Measurements from ENCODE around the gene OSBP. TPM values are rescaled to one million over a fixed set of nuclear protein-coding genes. Genes with fewer than 3 reads are reported as not detected.

OSBP gene
- total and polyA plus RNA-seq, 2 experiments from 2014 or later: 10.7 to 26.4 TPM

DNA sequence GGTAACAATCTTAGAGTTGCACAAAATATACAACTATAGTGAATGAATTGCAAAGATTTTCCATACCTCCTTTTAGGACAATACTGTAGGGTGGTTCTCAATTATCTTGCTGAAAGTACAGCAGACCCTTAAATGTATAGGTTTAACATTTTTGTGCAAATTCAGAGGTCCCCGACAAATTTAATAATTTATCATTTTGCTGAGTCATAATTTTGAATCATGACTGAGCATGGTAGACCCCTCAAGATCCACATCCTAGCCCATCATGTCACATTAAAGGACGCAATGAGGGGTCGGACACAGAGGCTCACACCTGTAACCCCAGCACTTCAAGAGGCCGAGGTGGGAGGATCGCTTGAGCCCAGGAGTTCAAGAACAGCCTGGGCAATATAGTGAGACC is 43.5 kb downstream of the OSBP start:
- H3F3A ChIP-seq (ENCODE audit: insufficient read depth): peaks cover 41% of the 10 kb centered on the region
- no peak overlapping the region for H3K9ac ChIP-seq
- peaks cover 24% of the 10 kb centered on the region for H3K4me1 ChIP-seq (ENCODE audit: insufficient read depth)
- H3K27ac ChIP-seq: no peak overlapping the region
- in situ Hi-C loops (cut with MboI): no loop called here
- TF ChIP-seq EZH2phosphoT487 (IDR thresholded peaks at IDR 0.05; ENCODE audit: insufficient read depth, low read depth): no peak
- no peak for TF ChIP-seq EZH2 (IDR thresholded peaks at IDR 0.05; ENCODE audit: insufficient read depth, poor library complexity, severe bottlenecking)
- no peak for DNase-seq
- no peaks in the 10 kb centered on the region for H3K9me2 ChIP-seq (ENCODE audit: insufficient read depth)
- no peaks in the 10 kb centered on the region for H3K79me2 ChIP-seq (ENCODE audit: insufficient read depth)
- no peaks in the 10 kb centered on the region for H3K9me3 ChIP-seq (ENCODE audit: low read depth)
- H2AFZ ChIP-seq: no peak overlapping the region
- no peaks in the 10 kb centered on the region for H3K27me3 ChIP-seq (replicated peaks; ENCODE audit: insufficient read depth)
- no peaks in the 10 kb centered on the region for H4K20me1 ChIP-seq (ENCODE audit: insufficient read depth)
- H3K4me2 ChIP-seq (ENCODE audit: unreplicated experiment): no peak overlapping the region
- peaks cover 14% of the 10 kb centered on the region for H3K36me3 ChIP-seq (ENCODE audit: low read depth)
- H3K4me3 ChIP-seq: no peak overlapping the region
- 96 to 97% methylated on average over 5 of the region's 5 CpGs for WGBS, 2 experiments (ENCODE audit: low coverage in 1 of 2, low lambda C conversion rate in 2 of 2, missing lambda C conversion rate in 2 of 2)

DNA sequence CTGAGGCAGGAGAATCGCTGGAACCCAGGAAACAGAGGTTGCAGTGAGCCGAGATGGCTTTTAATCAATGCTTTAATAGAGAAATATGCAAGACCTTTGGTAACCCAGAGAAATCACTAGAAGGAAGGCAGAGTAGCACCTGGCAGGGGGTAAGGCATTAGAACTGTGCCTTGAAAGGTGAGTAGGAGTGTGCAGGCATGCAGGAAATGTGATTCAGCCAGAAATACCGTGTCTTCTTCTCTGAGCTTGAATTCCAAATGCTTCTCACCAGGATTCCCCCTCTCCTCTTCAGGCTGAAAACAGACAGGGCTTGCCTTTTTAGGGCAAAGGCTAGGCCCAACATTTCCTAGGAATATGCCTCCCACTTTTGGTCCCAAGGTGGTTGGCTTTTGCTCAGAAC is 53.3 kb downstream of the OSBP start:
- no peak overlapping the region for H2AFZ ChIP-seq
- H4K20me1 ChIP-seq (ENCODE audit: insufficient read depth): no peaks in the 10 kb centered on the region
- WGBS, 2 experiments (ENCODE audit: low coverage in 1 of 2, low lambda C conversion rate in 2 of 2, missing lambda C conversion rate in 2 of 2): 39 to 42% methylated on average over 3 of the region's 3 CpGs
- H3K4me1 ChIP-seq (ENCODE audit: insufficient read depth): 0 out of 2 replicates have a peak, but pooled peaks cover 5% of the 10 kb centered on the region
- no peak overlapping the region for H3K9ac ChIP-seq
- no peak for DNase-seq
- peaks cover 31% of the 10 kb centered on the region for H3F3A ChIP-seq (ENCODE audit: insufficient read depth)
- H3K4me2 ChIP-seq (ENCODE audit: unreplicated experiment): no peak overlapping the region
- H3K9me3 ChIP-seq (ENCODE audit: low read depth): no peaks in the 10 kb centered on the region
- no peaks in the 10 kb centered on the region for H3K9me2 ChIP-seq (ENCODE audit: insufficient read depth)
- in situ Hi-C loops (cut with MboI): no loop called here
- no peak for TF ChIP-seq EZH2 (IDR thresholded peaks at IDR 0.05; ENCODE audit: insufficient read depth, poor library complexity, severe bottlenecking)
- H3K79me2 ChIP-seq (ENCODE audit: insufficient read depth): no peaks in the 10 kb centered on the region
- H3K27me3 ChIP-seq (replicated peaks; ENCODE audit: insufficient read depth): no peaks in the 10 kb centered on the region
- H3K27ac ChIP-seq: no peak overlapping the region
- no peak overlapping the region for H3K4me3 ChIP-seq
- no peaks in the 10 kb centered on the region for H3K36me3 ChIP-seq (ENCODE audit: low read depth)

DNA sequence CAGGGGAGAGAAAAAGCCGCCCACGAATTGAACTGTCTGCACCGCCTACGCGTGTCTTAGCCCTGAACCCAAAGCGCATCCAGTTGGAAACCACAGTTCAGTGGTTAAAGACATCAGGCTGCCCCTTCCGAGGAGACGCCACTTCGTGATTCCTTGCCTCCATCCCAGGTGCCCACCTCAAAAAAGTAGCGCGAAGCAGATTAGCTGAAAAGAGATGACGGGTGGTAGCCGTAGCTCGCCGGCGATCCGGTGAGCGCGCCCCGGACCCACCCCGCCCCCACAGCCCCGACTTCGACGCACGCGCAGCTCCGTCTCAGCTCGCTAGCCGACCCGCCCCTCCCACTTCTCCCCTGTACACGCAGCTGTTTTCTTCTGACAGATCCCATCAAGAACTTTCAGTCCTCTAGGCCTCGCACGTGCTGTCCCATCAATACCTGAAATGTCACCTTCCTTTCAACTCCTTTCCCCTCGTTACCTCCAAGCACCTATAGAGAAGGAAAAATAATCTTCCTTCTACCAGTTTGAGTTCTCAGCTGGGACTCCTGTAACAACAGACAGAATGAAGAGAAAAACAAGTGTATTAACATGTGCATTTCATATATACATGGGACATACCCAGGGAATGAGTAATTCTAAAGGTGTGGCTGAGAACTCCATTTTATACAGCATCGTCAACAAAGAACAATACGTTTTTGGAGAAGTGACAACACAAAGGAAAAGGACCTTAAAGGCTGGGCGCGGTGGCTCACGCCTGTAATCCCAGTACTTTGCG is 54.7 kb downstream of the OSBP start:
- Histone ChIP-seq H3K79me2 (ENCODE audit: insufficient read depth) (no peaks in the 10 kb centered on the region), H3K4me2 (ENCODE audit: unreplicated experiment) (peak overlapping the region; percentile 88), H3F3A (ENCODE audit: insufficient read depth) (peaks cover 33% of the 10 kb centered on the region), H3K27me3 (replicated peaks; ENCODE audit: insufficient read depth) (no peaks in the 10 kb centered on the region), H3K4me3 (peak overlapping the region; percentile 89), H2AFZ (peak overlapping the region; percentile 98), H4K20me1 (ENCODE audit: insufficient read depth) (no peaks in the 10 kb centered on the region), H3K27ac (peak overlapping the region; percentile 71), H3K36me3 (ENCODE audit: low read depth) (no peaks in the 10 kb centered on the region), H3K9me3 (ENCODE audit: low read depth) (no peaks in the 10 kb centered on the region), H3K9me2 (ENCODE audit: insufficient read depth) (no peaks in the 10 kb centered on the region), H3K4me1 (ENCODE audit: insufficient read depth) (peaks cover 6% of the 10 kb centered on the region; the same call in 1 of the 2 replicates), H3K9ac (peak overlapping the region; percentile 78)
- in situ Hi-C loops (cut with MboI): no loop called here
- DNase-seq: peak; percentile 91
- 10 to 14% methylated on average over 28 to 40 of the region's 40 CpGs for WGBS, 2 experiments (ENCODE audit: low coverage in 1 of 2, low lambda C conversion rate in 2 of 2, missing lambda C conversion rate in 2 of 2)
- TF ChIP-seq EZH2 (IDR thresholded peaks at IDR 0.05; ENCODE audit: insufficient read depth, poor library complexity, severe bottlenecking): no peak
- no peak for TF ChIP-seq EZH2phosphoT487 (IDR thresholded peaks at IDR 0.05; ENCODE audit: insufficient read depth, low read depth)

DNA sequence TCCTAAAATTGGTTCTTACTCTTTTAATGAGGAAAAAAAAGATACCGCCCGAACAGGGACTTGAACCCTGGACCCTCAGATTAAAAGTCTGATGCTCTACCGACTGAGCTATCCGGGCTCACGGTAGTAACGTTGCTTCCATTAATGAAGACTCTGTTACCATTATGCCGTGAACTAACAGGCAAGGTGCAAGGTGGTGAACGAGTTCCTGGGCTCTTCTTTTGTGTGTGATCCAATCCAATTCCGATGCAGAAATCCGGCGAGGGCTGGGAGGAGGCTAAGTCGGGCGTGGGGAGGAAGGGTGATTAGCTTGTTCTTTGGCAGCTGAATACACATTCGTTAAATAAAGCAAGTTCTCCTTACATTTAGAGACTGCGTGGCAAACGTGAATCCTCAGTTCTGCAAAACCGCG is 55.3 kb downstream of the OSBP start:
- WGBS, 2 experiments (ENCODE audit: low coverage in 1 of 2, low lambda C conversion rate in 2 of 2, missing lambda C conversion rate in 2 of 2): 0 to 2% methylated on average over 18 of the region's 18 CpGs
- Histone ChIP-seq H3F3A (ENCODE audit: insufficient read depth) (peaks cover 36% of the 10 kb centered on the region), H3K9me2 (ENCODE audit: insufficient read depth) (no peaks in the 10 kb centered on the region), H3K9ac (peak overlapping the region; percentile 78), H3K36me3 (ENCODE audit: low read depth) (no peaks in the 10 kb centered on the region), H3K4me1 (ENCODE audit: insufficient read depth) (peaks cover 12% of the 10 kb centered on the region; the same call in 1 of the 2 replicates), H2AFZ (peak overlapping the region; percentile 98), H3K79me2 (ENCODE audit: insufficient read depth) (no peaks in the 10 kb centered on the region), H3K4me3 (peak overlapping the region; percentile 89), H3K27ac (peak overlapping the region; percentile 71), H3K4me2 (ENCODE audit: unreplicated experiment) (peak overlapping the region; percentile 88), H4K20me1 (ENCODE audit: insufficient read depth) (no peaks in the 10 kb centered on the region), H3K27me3 (replicated peaks; ENCODE audit: insufficient read depth) (no peaks in the 10 kb centered on the region), H3K9me3 (ENCODE audit: low read depth) (no peaks in the 10 kb centered on the region)
- peak; percentile 67 for DNase-seq
- in situ Hi-C loops (cut with MboI): no loop called here
- TF ChIP-seq EZH2phosphoT487 (IDR thresholded peaks at IDR 0.05; ENCODE audit: insufficient read depth, low read depth) (no peak), EZH2 (IDR thresholded peaks at IDR 0.05; ENCODE audit: insufficient read depth, poor library complexity, severe bottlenecking) (no peak)

Data from GM23248 (cell line).